Amygdala (tissue), 56 donors: Measurements from ENCODE around the gene RS1.
A peak's percentile ranks its signal among the peaks of the same experiment; 100 is the strongest.

ENCODE experiments used
- DNase-seq, 56 donors: peaks; one replicate each; lab custom pipeline; 2025; lab: John Stamatoyannopoulos, UW

The RS1 gene

DNA sequence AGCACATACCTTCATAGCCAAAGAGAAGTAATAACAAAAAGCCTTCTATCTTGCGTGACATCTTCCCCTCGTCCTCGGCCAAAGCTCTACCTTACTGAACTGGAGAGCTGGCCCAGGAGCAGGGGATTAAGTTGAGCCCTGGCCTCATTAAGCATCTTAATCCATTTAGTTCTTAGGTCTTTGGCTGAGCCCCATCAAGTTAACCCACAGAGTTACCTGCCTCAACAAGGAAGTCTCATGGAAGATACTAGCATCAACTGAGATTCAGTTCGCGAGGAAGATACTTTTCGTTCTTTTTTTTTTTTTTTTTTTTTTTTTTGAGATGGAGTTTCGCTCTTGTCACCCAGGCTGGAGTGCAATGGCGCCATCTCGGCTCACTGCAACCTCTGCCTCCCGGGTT, at the start of gene RS1:
Gene RS1 (minus strand): TSS at position 101 of the 400 bp plus-strand sequence. CDS start 40 bp downstream, at position 61.
- DNase-seq = no peak

DNA sequence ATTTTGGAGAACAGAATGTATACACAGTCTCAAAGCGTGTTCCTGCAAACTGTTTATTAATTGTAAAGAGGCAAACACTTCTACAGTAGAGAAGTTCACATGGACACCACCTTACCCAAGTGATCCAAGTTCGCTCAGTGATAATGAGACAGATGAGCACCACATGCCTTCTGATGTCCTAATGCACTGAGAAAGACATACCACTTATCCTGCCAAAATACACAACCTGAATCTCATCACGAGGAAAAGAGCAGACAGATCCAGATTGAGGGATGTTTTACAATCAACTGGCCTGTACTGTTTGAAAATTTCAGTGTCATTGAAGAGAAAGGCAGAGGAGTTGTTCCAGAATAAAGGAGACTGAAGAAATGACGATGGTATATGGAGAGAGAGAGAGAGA, 47.9 kb upstream of the RS1 start:
- DNase-seq = no peak

DNA sequence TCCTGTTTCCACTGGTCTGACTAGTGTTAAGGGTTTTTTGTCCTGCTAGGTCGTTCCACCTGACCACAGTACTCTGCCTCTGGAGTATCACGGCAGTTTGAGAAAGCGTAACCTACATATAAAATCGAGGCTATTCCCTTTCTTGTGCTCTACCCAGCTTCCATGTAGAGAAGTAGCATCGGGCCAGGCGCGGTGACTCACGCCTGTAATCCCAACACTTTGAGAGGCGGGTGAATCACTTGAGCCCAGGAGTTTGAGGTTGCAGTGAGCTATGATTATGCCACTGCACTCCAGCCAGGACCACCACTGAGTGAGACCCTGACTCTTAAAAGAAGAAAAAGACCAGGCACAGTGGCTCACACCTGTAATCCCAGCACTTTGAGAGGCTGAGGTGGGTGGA, 43.0 kb upstream of the RS1 start:
- no peak for DNase-seq

- DNase-seq = no peak
These were observed 37.9 kb upstream of the RS1 start for GRCh38 chrX:18709833-18710232.

DNA sequence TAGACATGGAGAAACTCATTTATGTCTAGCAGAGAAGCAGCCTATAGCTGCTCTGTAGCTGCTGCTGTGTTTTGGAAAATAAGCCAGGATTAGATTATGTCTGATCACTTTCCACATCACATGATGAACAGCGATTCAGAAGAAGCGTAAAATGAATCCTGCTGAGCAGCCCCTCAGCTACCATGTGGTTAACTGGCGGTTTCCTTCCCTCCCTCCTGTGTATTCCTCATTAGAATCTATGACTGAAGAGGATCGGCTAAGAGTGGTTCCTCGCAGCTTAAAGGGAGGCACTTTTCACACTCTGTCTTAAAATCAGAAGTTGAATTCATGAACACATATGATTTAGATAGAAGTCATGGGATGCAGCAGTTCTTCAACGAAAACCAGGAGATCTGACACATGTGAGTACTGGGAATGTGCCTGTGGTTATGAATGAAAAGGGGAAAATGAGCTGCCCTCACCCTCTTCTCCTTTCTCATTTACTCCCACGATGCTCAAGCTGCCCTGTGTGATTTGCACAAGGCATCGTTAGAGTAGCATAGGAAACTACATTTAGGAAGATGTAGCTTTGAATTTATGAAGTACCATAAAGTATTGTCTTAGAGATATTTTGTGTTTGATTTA, 35.6 kb upstream of the RS1 start, which contains the start of gene PPEF1:
Gene PPEF1 (plus strand): TSS at position 220 of the 624 bp plus-strand sequence. CDS start 136 bp downstream, at position 356.
- DNase-seq = no peak

DNA sequence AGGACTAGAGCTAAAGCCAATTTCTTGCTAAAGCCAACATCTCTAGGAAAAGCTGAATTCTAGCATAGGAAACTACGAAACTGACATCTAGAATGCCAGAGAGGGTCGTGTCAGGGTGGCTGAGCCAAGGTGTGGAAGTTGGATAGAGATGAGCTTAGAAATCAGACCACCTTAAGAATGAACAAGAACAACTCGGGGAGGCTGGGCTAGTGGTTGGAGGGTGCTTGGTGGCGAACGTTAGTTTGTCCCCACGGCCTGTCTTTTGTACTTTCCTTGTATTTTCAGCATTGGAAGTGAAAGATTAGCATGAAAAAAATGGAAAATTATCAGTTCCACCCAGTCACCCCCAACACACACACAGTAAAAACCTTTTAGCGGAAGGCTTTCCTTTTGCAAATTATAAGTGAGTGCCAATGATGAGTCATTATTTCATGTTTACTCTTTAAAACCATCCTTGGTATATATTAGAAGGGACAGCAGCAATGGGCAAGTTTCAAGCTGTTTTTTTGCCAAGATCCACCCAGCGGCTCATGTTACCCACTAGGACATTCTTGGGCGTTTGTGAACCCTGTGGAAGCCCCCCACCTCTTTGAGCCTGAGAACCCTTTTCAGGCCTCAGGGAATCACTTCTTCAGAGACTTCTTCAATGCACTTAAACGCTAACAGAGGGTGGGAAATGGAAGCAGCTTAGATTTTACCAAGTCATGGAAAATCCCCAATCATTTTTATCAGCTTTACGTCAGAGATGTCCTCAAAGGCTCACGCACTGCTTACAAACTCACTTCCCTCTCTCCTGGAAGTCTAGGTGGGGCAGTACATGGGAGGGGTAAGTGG, 30.7 kb upstream of the RS1 start:
- no peak for DNase-seq

GRCh38 chrX:18701621-18702361, 29.9 kb upstream of the RS1 start:
- no peak for DNase-seq

DNA sequence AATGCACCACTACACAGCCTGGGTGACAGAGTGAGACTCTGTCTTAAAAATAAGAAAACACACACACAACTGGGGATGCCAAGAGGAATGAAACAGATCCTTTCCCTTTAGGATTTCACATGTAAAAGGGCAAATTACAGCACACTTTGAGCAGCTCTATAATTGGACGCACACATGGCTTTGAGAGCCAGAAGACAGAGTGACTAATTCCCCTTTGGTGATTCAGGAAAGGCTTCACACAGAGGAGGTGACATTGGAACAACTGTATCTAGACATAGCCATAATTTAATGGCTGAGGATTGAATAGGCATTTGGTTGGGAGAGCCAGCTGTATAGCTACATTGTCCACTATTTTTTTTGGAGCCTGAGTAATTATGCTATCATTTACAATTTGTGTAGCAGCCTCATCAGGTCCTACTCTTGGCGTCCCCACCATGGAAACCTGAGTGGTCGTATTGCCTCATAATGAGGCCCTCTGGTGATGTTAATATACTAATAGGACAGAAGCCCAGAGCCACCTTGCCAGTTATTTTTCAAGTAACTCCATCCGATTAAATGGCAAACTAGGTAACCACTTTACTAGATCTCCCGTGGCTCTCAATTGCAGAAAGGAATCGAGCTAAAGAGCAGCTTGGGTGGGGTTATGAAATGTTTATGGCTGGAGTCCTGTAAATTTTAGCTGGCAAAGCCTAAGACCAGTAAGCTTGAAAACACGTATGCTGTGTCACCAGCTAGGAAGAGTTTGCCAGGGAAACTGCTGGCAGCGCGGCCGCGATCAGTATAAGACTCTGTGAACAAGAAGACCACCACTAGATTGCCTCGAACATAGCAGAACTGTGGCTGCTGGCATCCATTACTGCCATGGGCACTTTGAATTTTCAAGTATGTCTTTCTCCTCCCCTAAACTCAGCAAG, 27.1 kb upstream of the RS1 start:
- DNase-seq = no peak

DNA sequence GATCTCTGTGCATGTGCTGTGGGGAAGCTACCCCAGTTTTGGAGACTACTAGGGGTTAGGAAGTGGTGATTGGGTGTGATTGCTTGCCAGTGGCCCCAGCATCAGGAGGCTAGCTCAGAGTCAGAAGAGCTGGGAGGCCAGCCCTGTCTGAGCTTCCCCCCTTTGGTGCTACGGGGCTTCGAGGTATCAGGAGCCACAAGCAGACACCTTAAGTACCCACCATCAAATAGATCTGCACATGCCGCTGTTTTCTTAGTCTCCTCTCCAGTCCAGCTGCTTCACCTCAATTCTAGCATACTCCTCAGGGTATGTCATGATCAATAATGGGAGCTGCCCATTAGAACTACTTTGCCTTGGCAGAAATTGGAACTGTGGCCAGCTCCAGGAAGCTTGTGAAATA, 24.7 kb upstream of the RS1 start:
- DNase-seq = no peak

DNA sequence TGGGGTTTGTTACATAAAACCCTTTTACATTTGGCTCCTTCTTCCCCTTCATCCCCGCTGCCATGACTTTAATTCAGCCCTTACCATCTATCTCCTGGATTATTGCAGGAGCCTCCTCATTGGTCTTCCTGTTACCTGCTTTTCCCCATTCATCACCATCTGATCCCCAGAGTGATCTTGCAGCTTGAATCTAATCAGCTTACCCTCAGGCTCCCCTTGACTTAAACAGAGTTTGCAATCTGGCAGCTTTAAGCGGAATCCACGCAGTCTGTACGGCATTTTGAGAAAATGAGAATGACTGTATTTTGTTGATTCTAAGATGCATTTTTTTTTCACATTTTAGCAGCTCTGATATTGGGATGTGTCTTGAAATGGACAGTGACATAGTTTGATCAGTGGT, 20.6 kb upstream of the RS1 start:
- no peak for DNase-seq

DNA sequence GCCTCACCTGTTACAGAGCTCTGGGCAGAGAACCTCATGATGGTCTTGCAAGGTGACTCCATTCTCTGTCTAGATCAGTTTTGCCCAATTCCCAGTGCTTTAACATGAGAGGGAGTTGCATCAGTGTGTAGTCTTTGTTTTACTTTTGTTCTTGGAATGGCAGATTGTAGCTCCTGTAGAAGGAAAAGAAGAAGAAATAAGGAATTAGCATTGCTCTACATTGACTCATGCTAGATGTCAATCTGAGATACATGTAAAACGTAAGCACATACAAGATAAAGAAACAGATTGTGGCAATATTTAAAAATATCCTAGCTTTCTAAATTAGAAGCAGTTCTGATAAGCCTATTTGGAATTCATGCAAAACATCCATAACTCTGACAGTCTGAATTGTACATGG, 19.5 kb upstream of the RS1 start:
- DNase-seq = no peak

GRCh38 chrX:18687856-18688495, 16.1 kb upstream of the RS1 start:
- no peak for DNase-seq

DNA sequence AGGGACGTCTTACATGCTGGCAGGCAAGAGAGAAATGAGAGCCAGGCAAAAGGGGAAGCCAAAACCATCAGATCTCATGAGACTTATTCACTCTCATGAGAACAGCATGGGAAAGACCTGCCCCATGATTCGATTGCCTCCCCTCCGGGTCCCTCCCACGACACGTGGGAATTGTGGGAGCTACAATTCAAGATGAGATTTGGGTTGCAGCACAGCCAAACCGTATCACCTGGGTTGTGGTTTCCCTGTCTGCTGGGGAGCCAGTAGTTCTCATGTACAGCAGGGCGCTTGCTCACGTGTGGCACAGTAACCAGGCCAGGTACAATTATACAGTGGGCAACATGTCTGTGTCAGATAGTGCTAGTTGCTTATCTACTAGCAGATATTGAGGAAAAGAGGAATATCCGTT, 11.1 kb upstream of the RS1 start:
- DNase-seq = no peak

DNA sequence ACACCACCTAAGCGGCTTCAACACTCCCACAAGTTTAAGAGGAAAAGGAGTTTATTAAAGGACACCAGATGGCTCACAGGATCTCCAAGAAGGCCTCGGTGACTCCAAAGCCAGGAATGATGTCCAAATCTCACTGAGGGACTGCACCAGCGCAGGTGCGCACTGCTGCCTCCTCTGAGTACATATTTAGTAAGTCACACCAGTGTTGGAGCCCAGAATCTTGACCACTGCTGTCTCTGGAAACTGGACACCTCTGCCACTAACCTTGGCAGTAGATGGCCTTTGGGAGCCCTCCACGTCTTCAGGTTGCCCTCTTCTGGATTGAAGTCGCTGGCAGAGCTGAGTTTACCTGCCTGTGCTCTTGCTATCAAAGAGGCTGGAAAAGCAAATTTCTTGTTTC, 10.1 kb upstream of the RS1 start:
- DNase-seq = no peak

GRCh38 chrX:18677161-18677869, 5.4 kb upstream of the RS1 start:
- no peak for DNase-seq

GRCh38 chrX:18676470-18676869, 4.6 kb upstream of the RS1 start:
- no peak for DNase-seq

DNA sequence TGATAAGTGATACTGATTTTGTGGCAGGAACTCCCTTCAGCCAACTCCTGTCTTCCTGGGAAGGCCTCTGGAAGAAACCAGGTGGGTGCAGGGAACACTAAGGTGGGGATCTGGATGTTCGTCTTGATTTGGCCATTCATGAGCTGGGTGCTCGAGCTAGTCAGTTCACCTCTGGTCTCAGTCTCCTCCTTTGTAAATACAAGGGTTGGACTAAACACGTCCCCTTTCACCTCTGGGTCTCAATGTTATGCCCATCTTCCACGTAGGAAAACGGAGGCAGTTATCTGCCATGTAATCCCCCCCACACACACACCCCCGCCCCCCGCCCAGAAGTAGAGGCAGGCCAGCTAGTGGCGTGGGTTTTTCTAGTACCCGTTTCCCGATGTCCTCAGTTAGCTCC, 4.1 kb upstream of the RS1 start:
- no peak for DNase-seq

DNA sequence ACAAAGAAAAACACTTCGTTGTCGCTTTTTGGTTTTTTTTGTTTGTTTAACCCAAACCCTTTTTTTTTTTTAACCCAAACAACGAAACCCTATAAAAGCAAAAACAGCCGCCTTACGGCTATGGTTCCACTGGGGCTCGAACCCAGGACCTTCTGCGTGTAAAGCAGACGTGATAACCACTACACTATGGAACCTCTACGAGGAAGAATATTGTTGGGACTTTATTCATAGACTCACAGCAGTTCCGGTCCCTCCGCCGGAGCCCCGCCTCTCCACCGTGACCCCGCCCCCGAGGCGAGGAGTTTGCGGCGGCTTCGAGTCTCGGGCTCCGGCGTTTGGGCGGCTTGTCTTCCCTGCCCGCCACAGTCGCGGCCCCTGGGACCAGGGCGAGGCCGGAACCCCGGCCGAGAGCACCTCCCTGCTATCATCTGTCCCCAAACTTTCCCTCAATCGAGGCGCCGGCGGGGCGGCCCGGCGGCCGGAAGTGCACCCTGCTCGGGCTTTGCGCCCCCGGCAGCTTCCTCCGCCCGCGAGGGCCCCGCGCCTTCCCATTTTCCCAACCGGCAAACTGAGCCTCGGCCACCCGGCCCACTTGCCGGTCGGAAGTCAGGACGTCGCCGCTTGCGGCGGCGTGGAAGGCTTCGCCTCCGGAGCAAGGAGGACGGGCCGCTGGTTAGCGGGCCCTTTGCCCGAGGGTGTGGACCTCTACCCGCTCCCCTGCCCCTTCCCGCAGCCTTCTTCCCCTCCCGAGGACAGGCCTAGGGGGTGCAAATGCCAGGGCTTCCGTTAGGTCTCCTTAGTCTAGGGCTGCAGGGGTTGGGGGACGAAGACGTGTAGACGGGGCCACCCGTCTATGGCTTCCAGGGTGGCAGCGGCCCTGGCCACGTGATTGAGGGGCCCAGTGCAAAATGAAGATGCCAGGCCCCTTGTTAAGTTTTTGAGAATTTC, 3.2 kb upstream of the RS1 start:
- DNase-seq = peak in 54 of 56 donors; percentile 2 to 81 (median 48)
